NCI-H524 (cell line): ENCODE results near the gene DENND2C.
"Not testable (repeated sequence)": the region's sequence is repeated elsewhere in the genome, so short reads cannot be mapped to it uniquely, and the experiment has no call there.

ENCODE experiments used
- DNase-seq, 2 experiments: peaks; one replicate each; lab custom pipeline; 2025; lab: John Stamatoyannopoulos, UW

Gene DENND2C

GRCh38 chr1:114607223-114607622 lies 62.6 kb downstream of the DENND2C start:
- DNase-seq: no peak

- no peak for DNase-seq
Observed at GRCh38 chr1:114597949-114598348, 71.9 kb downstream of the DENND2C start.

- DNase-seq: no peak
Observed at GRCh38 chr1:114595602-114596001, 74.2 kb downstream of the DENND2C start.

GRCh38 chr1:114594046-114594445 lies 75.8 kb downstream of the DENND2C start:
- DNase-seq: no peak

GRCh38 chr1:114589122-114589521 lies 80.7 kb downstream of the DENND2C start:
- DNase-seq: no peak

GRCh38 chr1:114588196-114588689 lies 81.6 kb downstream of the DENND2C start:
- peak in 1 of 2 experiments; percentile 22 for DNase-seq

- DNase-seq: no peak
Observed at GRCh38 chr1:114587203-114587991, 82.5 kb downstream of the DENND2C start.

GRCh38 chr1:114586513-114587047 lies 83.3 kb downstream of the DENND2C start:
- DNase-seq: no peak

GRCh38 chr1:114585231-114585630 lies 84.6 kb downstream of the DENND2C start:
- no peak for DNase-seq

GRCh38 chr1:114581335-114582287 lies 88.2 kb downstream of the DENND2C start, which contains the start of gene BCAS2:
Gene BCAS2 (minus strand): TSS chr1:114581615. CDS start chr1:114581591, 24 bp downstream.
- DNase-seq: peak; percentile 96 to 97

- DNase-seq: no peak
Observed at GRCh38 chr1:114574365-114574764, 95.5 kb downstream of the DENND2C start.

- no peak for DNase-seq
Observed at GRCh38 chr1:114564141-114564540, 105.7 kb downstream of the DENND2C start.

- not testable (repeated sequence) for DNase-seq
Observed at GRCh38 chr1:114562978-114563510, 106.8 kb downstream of the DENND2C start.

- DNase-seq: no peak
Observed at GRCh38 chr1:114561333-114561732, 108.5 kb downstream of the DENND2C start.

- no peak for DNase-seq
Observed at GRCh38 chr1:114559356-114559755, 110.5 kb downstream of the DENND2C start.

- DNase-seq: peak in 1 of 2 experiments; percentile 27
Observed at GRCh38 chr1:114558544-114558943, 111.3 kb downstream of the DENND2C start.

GRCh38 chr1:114554577-114554976 lies 115.3 kb downstream of the DENND2C start:
- DNase-seq: peak; percentile 62 to 88

GRCh38 chr1:114552106-114552639 lies 117.7 kb downstream of the DENND2C start:
- no peak for DNase-seq

- DNase-seq: no peak
Observed at GRCh38 chr1:114551400-114551799, 118.4 kb downstream of the DENND2C start.

- no peak for DNase-seq
Observed at GRCh38 chr1:114550336-114550735, 119.5 kb downstream of the DENND2C start.

GRCh38 chr1:114549137-114549536 lies 120.7 kb downstream of the DENND2C start:
- DNase-seq: no peak

GRCh38 chr1:114547076-114547475 lies 122.8 kb downstream of the DENND2C start:
- DNase-seq: no peak
